OCI-LY7 (cell line): ENCODE measurements around the gene ESR2.

Source experiments
- CTCF ChIP-seq: fragments of 200-600 bp; sonication (generic); conservative IDR thresholded peaks from 2 replicates; pipeline ENCODE4 v1.5.1; 2014; ENCODE audit warnings: mild to moderate bottlenecking, antibody characterized with exemption, low read length, moderate library complexity, mixed read lengths
- EZH2phosphoT487 ChIP-seq: fragments of 200-600 bp; sonication (generic); IDR thresholded peaks from 2 replicates; pipeline ENCODE4 v1.6.1; 2018; ENCODE audit warnings: low read depth, borderline replicate concordance, mild to moderate bottlenecking, mixed run types, antibody characterized with exemption, low read length, moderate library complexity, mixed read lengths

- peak; percentile 40 for TF ChIP-seq CTCF
- no peak for TF ChIP-seq EZH2phosphoT487
Observed at GRCh38 chr14:64337888-64338615, 43.9 kb upstream of the ESR2 start.
